ENCODE results near the gene STC2.

STC2 gene

GRCh38 chr5:173321886-173322285 lies 6.3 kb downstream of the STC2 start:
- no peak overlapping the region for H3K4me3 Mint-ChIP-seq
- peaks cover 79% of the 10 kb centered on the region for H3K36me3 Mint-ChIP-seq (ENCODE audit: low read depth)
- H3K27ac Mint-ChIP-seq = no peak overlapping the region
- peaks cover 22% of the 10 kb centered on the region for H3K4me1 Mint-ChIP-seq (ENCODE audit: low read depth)
- peaks cover 42% of the 10 kb centered on the region for H3K27me3 Mint-ChIP-seq
- no peaks in the 10 kb centered on the region for H3K9me3 Mint-ChIP-seq

- H3K9me3 Mint-ChIP-seq = no peaks in the 10 kb centered on the region
- H3K4me1 Mint-ChIP-seq (ENCODE audit: low read depth) = peaks cover 12% of the 10 kb centered on the region
- H3K4me3 Mint-ChIP-seq = no peak overlapping the region
- H3K27ac Mint-ChIP-seq = no peak overlapping the region
- peaks cover 37% of the 10 kb centered on the region for H3K27me3 Mint-ChIP-seq
- peaks cover 63% of the 10 kb centered on the region for H3K36me3 Mint-ChIP-seq (ENCODE audit: low read depth)
These were observed 8.0 kb downstream of the STC2 start for GRCh38 chr5:173320259-173320658.

- no peak overlapping the region for H3K27ac Mint-ChIP-seq
- peaks cover 57% of the 10 kb centered on the region for H3K36me3 Mint-ChIP-seq (ENCODE audit: low read depth)
- H3K27me3 Mint-ChIP-seq = peaks cover 37% of the 10 kb centered on the region
- H3K4me1 Mint-ChIP-seq (ENCODE audit: low read depth) = peaks cover 7% of the 10 kb centered on the region
- no peak overlapping the region for H3K4me3 Mint-ChIP-seq
- H3K9me3 Mint-ChIP-seq = no peaks in the 10 kb centered on the region
These were observed 8.6 kb downstream of the STC2 start for GRCh38 chr5:173319646-173320045.

- Mint-ChIP-seq H3K27ac (no peak overlapping the region), H3K4me1 (ENCODE audit: low read depth) (peaks cover under 1% of the 10 kb centered on the region), H3K27me3 (peaks cover 35% of the 10 kb centered on the region), H3K36me3 (ENCODE audit: low read depth) (peaks cover 52% of the 10 kb centered on the region), H3K9me3 (no peaks in the 10 kb centered on the region), H3K4me3 (no peak overlapping the region)
These were observed 9.2 kb downstream of the STC2 start for GRCh38 chr5:173318881-173319620.

GRCh38 chr5:173318330-173318729 lies 9.9 kb downstream of the STC2 start:
- Mint-ChIP-seq H3K27me3 (peaks cover 31% of the 10 kb centered on the region), H3K27ac (no peak overlapping the region), H3K9me3 (no peaks in the 10 kb centered on the region), H3K36me3 (ENCODE audit: low read depth) (peaks cover 47% of the 10 kb centered on the region), H3K4me1 (ENCODE audit: low read depth) (no peaks in the 10 kb centered on the region), H3K4me3 (no peak overlapping the region)

GRCh38 chr5:173317852-173318251 lies 10.4 kb downstream of the STC2 start:
- H3K4me1 Mint-ChIP-seq (ENCODE audit: low read depth) = no peaks in the 10 kb centered on the region
- H3K27me3 Mint-ChIP-seq = peaks cover 36% of the 10 kb centered on the region
- H3K4me3 Mint-ChIP-seq = no peak overlapping the region
- peaks cover 47% of the 10 kb centered on the region for H3K36me3 Mint-ChIP-seq (ENCODE audit: low read depth)
- no peak overlapping the region for H3K27ac Mint-ChIP-seq
- no peaks in the 10 kb centered on the region for H3K9me3 Mint-ChIP-seq

GRCh38 chr5:173317091-173317730 lies 11.0 kb downstream of the STC2 start:
- Mint-ChIP-seq H3K27ac (no peak overlapping the region), H3K4me1 (ENCODE audit: low read depth) (no peaks in the 10 kb centered on the region), H3K27me3 (peaks cover 38% of the 10 kb centered on the region), H3K4me3 (no peak overlapping the region), H3K9me3 (no peaks in the 10 kb centered on the region), H3K36me3 (ENCODE audit: low read depth) (peaks cover 41% of the 10 kb centered on the region)

- no peaks in the 10 kb centered on the region for H3K4me1 Mint-ChIP-seq (ENCODE audit: low read depth)
- H3K36me3 Mint-ChIP-seq (ENCODE audit: low read depth) = peaks cover 36% of the 10 kb centered on the region
- no peak overlapping the region for H3K4me3 Mint-ChIP-seq
- H3K9me3 Mint-ChIP-seq = no peaks in the 10 kb centered on the region
- no peak overlapping the region for H3K27ac Mint-ChIP-seq
- H3K27me3 Mint-ChIP-seq = peaks cover 45% of the 10 kb centered on the region
These were observed 11.7 kb downstream of the STC2 start for GRCh38 chr5:173316339-173317020.

- Mint-ChIP-seq H3K36me3 (ENCODE audit: low read depth) (peaks cover 29% of the 10 kb centered on the region), H3K4me3 (no peak overlapping the region), H3K4me1 (ENCODE audit: low read depth) (no peaks in the 10 kb centered on the region), H3K27ac (no peak overlapping the region), H3K9me3 (no peaks in the 10 kb centered on the region), H3K27me3 (peaks cover 46% of the 10 kb centered on the region)
These were observed 12.5 kb downstream of the STC2 start for GRCh38 chr5:173315495-173316338.

- Mint-ChIP-seq H3K9me3 (no peaks in the 10 kb centered on the region), H3K4me1 (ENCODE audit: low read depth) (no peaks in the 10 kb centered on the region), H3K36me3 (ENCODE audit: low read depth) (peaks cover 17% of the 10 kb centered on the region), H3K27ac (no peak overlapping the region), H3K4me3 (no peak overlapping the region), H3K27me3 (peaks cover 44% of the 10 kb centered on the region)
These were observed 13.9 kb downstream of the STC2 start for GRCh38 chr5:173314166-173314952.

GRCh38 chr5:173313351-173313801 lies 14.8 kb downstream of the STC2 start:
- peaks cover 3% of the 10 kb centered on the region for H3K9me3 Mint-ChIP-seq
- no peak overlapping the region for H3K27ac Mint-ChIP-seq
- H3K4me1 Mint-ChIP-seq (ENCODE audit: low read depth) = no peaks in the 10 kb centered on the region
- H3K4me3 Mint-ChIP-seq = no peak overlapping the region
- peaks cover 10% of the 10 kb centered on the region for H3K36me3 Mint-ChIP-seq (ENCODE audit: low read depth)
- peaks cover 50% of the 10 kb centered on the region for H3K27me3 Mint-ChIP-seq

GRCh38 chr5:173312821-173313220 lies 15.4 kb downstream of the STC2 start:
- H3K4me3 Mint-ChIP-seq = no peak overlapping the region
- peaks cover 54% of the 10 kb centered on the region for H3K27me3 Mint-ChIP-seq
- peaks cover 7% of the 10 kb centered on the region for H3K9me3 Mint-ChIP-seq
- H3K27ac Mint-ChIP-seq = no peak overlapping the region
- no peaks in the 10 kb centered on the region for H3K4me1 Mint-ChIP-seq (ENCODE audit: low read depth)
- H3K36me3 Mint-ChIP-seq (ENCODE audit: low read depth) = peaks cover 4% of the 10 kb centered on the region

GRCh38 chr5:173311818-173312585 lies 16.2 kb downstream of the STC2 start:
- H3K27ac Mint-ChIP-seq = no peak overlapping the region
- H3K4me1 Mint-ChIP-seq (ENCODE audit: low read depth) = no peaks in the 10 kb centered on the region
- H3K27me3 Mint-ChIP-seq = peaks cover 56% of the 10 kb centered on the region
- H3K4me3 Mint-ChIP-seq = no peak overlapping the region
- H3K9me3 Mint-ChIP-seq = peaks cover 10% of the 10 kb centered on the region
- H3K36me3 Mint-ChIP-seq (ENCODE audit: low read depth) = peaks cover 1% of the 10 kb centered on the region
